Measurements from ENCODE around the gene SPON2. TPM values are rescaled to one million over a fixed set of nuclear protein-coding genes. Genes with fewer than 3 reads are reported as not detected.

Gene SPON2
- total RNA-seq, 1 experiment from 2014 or later, result 6.6 TPM

GRCh38 chr4:1207603-1208265 is 35.4 kb upstream of the SPON2 start:
- peak; percentile 11 for DNase-seq (ENCODE audit: low spot score)

More at GRCh38 chr4:1207603-1208265, 35.4 kb upstream of the SPON2 start:
- Mint-ChIP-seq H3K9me3 (no peaks in the 10 kb centered on the region), H3K36me3 (peaks cover 2% of the 10 kb centered on the region; the same call in 1 of the 2 replicates), H3K4me1 (no peaks in the 10 kb centered on the region), H3K27ac (no peak overlapping the region), H3K4me3 (no peak overlapping the region), H3K27me3 (ENCODE audit: low read depth) (no peaks in the 10 kb centered on the region)
- TF ChIP-seq, protein P1, sequence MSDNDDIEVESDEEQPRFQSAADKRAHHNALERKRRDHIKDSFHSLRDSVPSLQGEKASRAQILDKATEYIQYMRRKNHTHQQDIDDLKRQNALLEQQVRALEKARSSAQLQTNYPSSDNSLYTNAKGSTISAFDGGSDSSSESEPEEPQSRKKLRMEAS (CRISPR knock-in tag; IDR thresholded peaks at IDR 0.05), result no peak
- no peak for TF ChIP-seq PRDM15 (CRISPR knock-in tag; IDR thresholded peaks at IDR 0.05)
- no peak for TF ChIP-seq GABPB1 (CRISPR knock-in tag; IDR thresholded peaks at IDR 0.05)
- no peak for TF ChIP-seq IRF1 (CRISPR knock-in tag; IDR thresholded peaks at IDR 0.05)
- TF ChIP-seq TEAD4 (CRISPR knock-in tag; IDR thresholded peaks at IDR 0.05), result no peak
- no peak for TF ChIP-seq JAZF1 (CRISPR knock-in tag; IDR thresholded peaks at IDR 0.05)
- no peak for TF ChIP-seq HMGA2 (CRISPR knock-in tag; IDR thresholded peaks at IDR 0.05)
- no peak for TF ChIP-seq NFE2L1 (CRISPR knock-in tag; IDR thresholded peaks at IDR 0.05)
- no peak for TF ChIP-seq OVOL2 (CRISPR knock-in tag; IDR thresholded peaks at IDR 0.05; ENCODE audit: borderline replicate concordance)
- TF ChIP-seq, protein P2, sequence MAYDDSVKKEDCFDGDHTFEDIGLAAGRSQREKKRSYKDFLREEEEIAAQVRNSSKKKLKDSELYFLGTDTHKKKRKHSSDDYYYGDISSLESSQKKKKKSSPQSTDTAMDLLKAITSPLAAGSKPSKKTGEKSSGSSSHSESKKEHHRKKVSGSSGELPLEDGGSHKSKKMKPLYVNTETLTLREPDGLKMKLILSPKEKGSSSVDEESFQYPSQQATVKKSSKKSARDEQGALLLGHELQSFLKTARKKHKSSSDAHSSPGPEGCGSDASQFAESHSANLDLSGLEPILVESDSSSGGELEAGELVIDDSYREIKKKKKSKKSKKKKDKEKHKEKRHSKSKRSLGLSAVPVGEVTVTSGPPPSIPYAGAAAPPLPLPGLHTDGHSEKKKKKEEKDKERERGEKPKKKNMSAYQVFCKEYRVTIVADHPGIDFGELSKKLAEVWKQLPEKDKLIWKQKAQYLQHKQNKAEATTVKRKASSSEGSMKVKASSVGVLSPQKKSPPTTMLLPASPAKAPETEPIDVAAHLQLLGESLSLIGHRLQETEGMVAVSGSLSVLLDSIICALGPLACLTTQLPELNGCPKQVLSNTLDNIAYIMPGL (CRISPR knock-in tag; IDR thresholded peaks at IDR 0.05), result no peak
- TF ChIP-seq PRRX2 (CRISPR knock-in tag; IDR thresholded peaks at IDR 0.05), result no peak
- no peak for TF ChIP-seq MYBL2 (CRISPR knock-in tag; IDR thresholded peaks at IDR 0.05)
- no peak for TF ChIP-seq TP53 (CRISPR knock-in tag; IDR thresholded peaks at IDR 0.05)
- TF ChIP-seq, protein P3, sequence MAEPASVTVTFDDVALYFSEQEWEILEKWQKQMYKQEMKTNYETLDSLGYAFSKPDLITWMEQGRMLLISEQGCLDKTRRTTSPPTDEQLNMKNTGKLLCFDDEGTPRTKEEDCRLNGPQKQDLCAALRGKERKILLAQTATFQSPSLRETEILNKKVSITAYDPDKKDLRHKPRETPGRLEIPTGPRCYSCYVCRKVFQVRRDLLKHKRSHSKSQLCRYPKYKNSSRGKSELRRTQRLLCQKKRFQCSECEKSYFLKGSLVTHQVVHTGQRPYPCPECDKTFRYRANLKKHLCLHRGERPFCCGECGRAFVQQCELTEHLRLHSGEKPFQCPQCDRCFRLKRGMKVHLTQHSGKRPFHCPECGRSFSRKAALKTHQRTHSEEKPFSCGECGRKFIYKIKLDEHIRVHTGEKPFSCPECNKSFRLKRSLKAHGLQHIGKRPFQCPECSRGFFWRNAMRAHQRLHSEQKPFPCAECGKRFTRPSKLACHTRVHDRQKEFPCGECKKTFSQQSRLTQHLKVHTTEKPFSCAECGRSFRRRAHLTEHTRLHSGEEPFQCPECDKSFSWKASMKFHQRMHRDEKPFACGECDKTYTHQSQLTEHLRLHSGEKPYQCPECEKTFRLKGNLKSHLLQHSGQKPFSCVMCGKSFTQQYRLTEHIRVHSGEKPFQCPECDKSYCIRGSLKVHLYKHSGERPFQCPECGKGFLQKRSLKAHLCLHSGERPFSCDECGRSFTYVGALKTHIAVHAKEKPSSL (CRISPR knock-in tag; conservative IDR thresholded peaks at IDR 0.05), result no peak
- no peak for TF ChIP-seq FOXP4 (CRISPR knock-in tag; IDR thresholded peaks at IDR 0.05)
- no peak for TF ChIP-seq IRF2 (CRISPR knock-in tag; IDR thresholded peaks at IDR 0.05; ENCODE audit: borderline replicate concordance, low read depth)
- TF ChIP-seq, protein P4, sequence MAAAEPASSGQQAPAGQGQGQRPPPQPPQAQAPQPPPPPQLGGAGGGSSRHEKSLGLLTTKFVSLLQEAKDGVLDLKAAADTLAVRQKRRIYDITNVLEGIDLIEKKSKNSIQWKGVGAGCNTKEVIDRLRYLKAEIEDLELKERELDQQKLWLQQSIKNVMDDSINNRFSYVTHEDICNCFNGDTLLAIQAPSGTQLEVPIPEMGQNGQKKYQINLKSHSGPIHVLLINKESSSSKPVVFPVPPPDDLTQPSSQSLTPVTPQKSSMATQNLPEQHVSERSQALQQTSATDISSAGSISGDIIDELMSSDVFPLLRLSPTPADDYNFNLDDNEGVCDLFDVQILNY (CRISPR knock-in tag; IDR thresholded peaks at IDR 0.05), result no peak
- TF ChIP-seq SMAD4 (CRISPR knock-in tag; IDR thresholded peaks at IDR 0.05), result no peak
- no peak for TF ChIP-seq KAT7 (CRISPR knock-in tag; IDR thresholded peaks at IDR 0.05; ENCODE audit: borderline replicate concordance)
- ATAC-seq, result no peak
- CTCF ChIA-PET, result no interaction called here
- POLR2A ChIA-PET, result no interaction called here
